SK-N-SH treated with all-trans-retinoic acid at 6 μM for 48 hours (cell line): ENCODE measurements around the gene NRXN3.

ENCODE experiments used
- ATAC-seq: fragments of 200-7000 bp; cut with Tn5 transposase; 3 replicates; pipeline ENCODE4 v1.9.1; 2020; ENCODE audit warnings: mild to moderate bottlenecking, moderate library complexity
- ARNTL ChIP-seq: fragments of 450-650 bp; formaldehyde crosslinking; IDR thresholded peaks from 2 replicates; pipeline ENCODE4 v1.5.0; 2020; ENCODE audit warnings: low read depth, mild to moderate bottlenecking, moderate library complexity, borderline replicate concordance
- BACH2 ChIP-seq: fragments of 250-450 bp; sonication (Bioruptor Pico); IDR thresholded peaks from 2 replicates; pipeline ENCODE4 v1.9.0; 2021; ENCODE audit warnings: mild to moderate bottlenecking, borderline replicate concordance
- CSDC2 ChIP-seq: fragments of 250-450 bp; sonication (Bioruptor Pico); IDR thresholded peaks from 2 replicates; pipeline ENCODE4 v1.5.0; 2020; ENCODE audit warnings: mild to moderate bottlenecking, moderate library complexity
- ESRRG ChIP-seq: fragments of 250-450 bp; sonication (Bioruptor Pico); IDR thresholded peaks from 2 replicates; pipeline ENCODE4 v1.6.1; 2021; ENCODE audit warnings: mild to moderate bottlenecking
- GLIS3 ChIP-seq: fragments of 250-450 bp; sonication (Bioruptor Pico); IDR thresholded peaks from 2 replicates; pipeline ENCODE4 v1.5.0; 2020; ENCODE audit warnings: mild to moderate bottlenecking, moderate library complexity
- ISL1 ChIP-seq: fragments of 250-450 bp; sonication (Bioruptor Pico); IDR thresholded peaks from 2 replicates; pipeline ENCODE4 v2.1.2; 2022; ENCODE audit warnings: mild to moderate bottlenecking, moderate library complexity
- OSR1 ChIP-seq: fragments of 250-450 bp; sonication (Bioruptor Pico); IDR thresholded peaks from 2 replicates; pipeline ENCODE4 v1.8.0; 2022; ENCODE audit warnings: moderate library complexity, mild to moderate bottlenecking, inconsistent platforms
- PPARA ChIP-seq: fragments of 250-450 bp; sonication (Bioruptor Pico); IDR thresholded peaks from 2 replicates; pipeline ENCODE4 v1.5.0; 2020; ENCODE audit warnings: mild to moderate bottlenecking, borderline replicate concordance
- RARB ChIP-seq: fragments of 250-450 bp; sonication (Bioruptor Pico); IDR thresholded peaks from 2 replicates; pipeline ENCODE4 v1.8.0; 2021; ENCODE audit warnings: mild to moderate bottlenecking, moderate library complexity
- TCF4 ChIP-seq: fragments of 250-450 bp; sonication (Bioruptor Pico); IDR thresholded peaks from 2 replicates; pipeline ENCODE4 v1.8.0; 2021; ENCODE audit warnings: mild to moderate bottlenecking, moderate library complexity, borderline replicate concordance
- TOX ChIP-seq: fragments of 250-450 bp; sonication (Bioruptor Pico); IDR thresholded peaks from 2 replicates; pipeline ENCODE4 v1.8.0; 2021; ENCODE audit warnings: mild to moderate bottlenecking, moderate library complexity, borderline replicate concordance
- TSHZ2 ChIP-seq: fragments of 250-450 bp; sonication (Bioruptor Pico); IDR thresholded peaks from 2 replicates; pipeline ENCODE4 v1.5.0; 2020; ENCODE audit warnings: mild to moderate bottlenecking, moderate library complexity
- ZC3H10 ChIP-seq: fragments of 250-450 bp; sonication (Bioruptor Pico); IDR thresholded peaks from 2 replicates; pipeline ENCODE4 v1.5.1; 2021; ENCODE audit warnings: mild to moderate bottlenecking, moderate library complexity
- ZFP3 ChIP-seq: fragments of 250-450 bp; sonication (Bioruptor Pico); IDR thresholded peaks from 2 replicates; pipeline ENCODE4 v1.5.0; 2020; ENCODE audit warnings: mild to moderate bottlenecking, moderate library complexity
- ZFP30 ChIP-seq: fragments of 450-650 bp; formaldehyde crosslinking; IDR thresholded peaks from 2 replicates; pipeline ENCODE4 v1.5.0; 2022; ENCODE audit warnings: mild to moderate bottlenecking, moderate library complexity
- ZNF70 ChIP-seq: fragments of 450-650 bp; formaldehyde crosslinking; IDR thresholded peaks from 2 replicates; pipeline ENCODE4 v1.5.0; 2020; ENCODE audit warnings: mild to moderate bottlenecking, moderate library complexity
- ZNF8 ChIP-seq: fragments of 450-650 bp; formaldehyde crosslinking; IDR thresholded peaks from 2 replicates; pipeline ENCODE4 v1.5.0; 2020; ENCODE audit warnings: mild to moderate bottlenecking, moderate library complexity
- TF ChIP-seq, protein P1 (sequence below): fragments of 250-450 bp; sonication (Bioruptor Pico); IDR thresholded peaks from 2 replicates; pipeline ENCODE4 v1.5.1; 2020; ENCODE audit warnings: low read depth, mild to moderate bottlenecking, moderate library complexity
- TF ChIP-seq, protein P2 (sequence below): fragments of 250-450 bp; sonication (Bioruptor Pico); IDR thresholded peaks from 2 replicates; pipeline ENCODE4 v1.8.0; 2021; ENCODE audit warnings: low read depth, mild to moderate bottlenecking, moderate library complexity, borderline replicate concordance
- TF ChIP-seq, protein P3 (sequence below): fragments of 250-450 bp; sonication (Bioruptor Pico); IDR thresholded peaks from 2 replicates; pipeline ENCODE4 v1.8.0; 2020; ENCODE audit warnings: mild to moderate bottlenecking, moderate library complexity, borderline replicate concordance

NRXN3 gene

GRCh38 chr14:78972440-78972839, 802.3 kb downstream of the NRXN3 start (continued):
- TF ChIP-seq, protein P1, sequence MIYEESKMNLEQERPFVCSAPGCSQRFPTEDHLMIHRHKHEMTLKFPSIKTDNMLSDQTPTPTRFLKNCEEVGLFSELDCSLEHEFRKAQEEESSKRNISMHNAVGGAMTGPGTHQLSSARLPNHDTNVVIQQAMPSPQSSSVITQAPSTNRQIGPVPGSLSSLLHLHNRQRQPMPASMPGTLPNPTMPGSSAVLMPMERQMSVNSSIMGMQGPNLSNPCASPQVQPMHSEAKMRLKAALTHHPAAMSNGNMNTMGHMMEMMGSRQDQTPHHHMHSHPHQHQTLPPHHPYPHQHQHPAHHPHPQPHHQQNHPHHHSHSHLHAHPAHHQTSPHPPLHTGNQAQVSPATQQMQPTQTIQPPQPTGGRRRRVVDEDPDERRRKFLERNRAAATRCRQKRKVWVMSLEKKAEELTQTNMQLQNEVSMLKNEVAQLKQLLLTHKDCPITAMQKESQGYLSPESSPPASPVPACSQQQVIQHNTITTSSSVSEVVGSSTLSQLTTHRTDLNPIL, result no peak
- TF ChIP-seq ZFP3 (CRISPR knock-in tag), result no peak
- no peak for TF ChIP-seq ZNF8
- TF ChIP-seq ESRRG, result no peak
- TF ChIP-seq GLIS3, result no peak
- no peak for TF ChIP-seq ISL1 (CRISPR knock-in tag)
- no peak for TF ChIP-seq TOX
- no peak for TF ChIP-seq OSR1

GRCh38 chr14:78974691-78975090, 804.5 kb downstream of the NRXN3 start:
- no peak for ATAC-seq
- TF ChIP-seq ARNTL (CRISPR knock-in tag), result no peak
- no peak for TF ChIP-seq ZC3H10 (CRISPR knock-in tag)
- TF ChIP-seq, protein P2, sequence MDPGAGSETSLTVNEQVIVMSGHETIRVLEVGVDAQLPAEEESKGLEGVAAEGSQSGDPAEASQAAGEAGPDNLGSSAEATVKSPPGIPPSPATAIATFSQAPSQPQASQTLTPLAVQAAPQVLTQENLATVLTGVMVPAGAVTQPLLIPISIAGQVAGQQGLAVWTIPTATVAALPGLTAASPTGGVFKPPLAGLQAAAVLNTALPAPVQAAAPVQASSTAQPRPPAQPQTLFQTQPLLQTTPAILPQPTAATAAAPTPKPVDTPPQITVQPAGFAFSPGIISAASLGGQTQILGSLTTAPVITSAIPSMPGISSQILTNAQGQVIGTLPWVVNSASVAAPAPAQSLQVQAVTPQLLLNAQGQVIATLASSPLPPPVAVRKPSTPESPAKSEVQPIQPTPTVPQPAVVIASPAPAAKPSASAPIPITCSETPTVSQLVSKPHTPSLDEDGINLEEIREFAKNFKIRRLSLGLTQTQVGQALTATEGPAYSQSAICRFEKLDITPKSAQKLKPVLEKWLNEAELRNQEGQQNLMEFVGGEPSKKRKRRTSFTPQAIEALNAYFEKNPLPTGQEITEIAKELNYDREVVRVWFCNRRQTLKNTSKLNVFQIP (CRISPR knock-in tag), result no peak
- no peak for TF ChIP-seq RARB
- TF ChIP-seq ESRRG, result no peak
- no peak for TF ChIP-seq PPARA
- TF ChIP-seq ZNF70 (CRISPR knock-in tag), result no peak
- no peak for TF ChIP-seq TCF4
- no peak for TF ChIP-seq TSHZ2 (CRISPR knock-in tag)
- TF ChIP-seq ZFP30 (CRISPR knock-in tag), result no peak
- TF ChIP-seq GLIS3, result no peak
- no peak for TF ChIP-seq BACH2
- TF ChIP-seq, protein P1, result no peak

DNA sequence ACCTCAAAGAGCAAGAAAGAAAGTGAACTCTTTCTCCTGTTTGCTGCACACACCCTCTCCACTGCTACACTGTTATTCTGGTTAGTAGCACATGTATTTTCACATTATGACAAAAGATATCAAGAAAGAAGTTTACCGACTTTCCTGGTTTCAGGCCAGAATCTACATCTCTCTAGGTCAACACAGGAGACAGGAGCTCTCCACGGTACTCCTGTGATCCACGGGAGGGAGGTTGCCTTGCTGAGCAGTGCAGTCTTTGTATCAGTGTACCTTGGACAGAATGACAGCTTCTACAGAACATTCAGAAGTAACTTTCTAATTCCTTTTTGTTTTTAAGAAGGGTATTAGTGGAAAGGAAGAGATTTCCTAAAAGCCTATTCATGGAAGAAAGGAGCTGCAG, 805.6 kb downstream of the NRXN3 start:
- no peak for TF ChIP-seq ZNF70 (CRISPR knock-in tag)

GRCh38 chr14:78978896-78979295, 808.7 kb downstream of the NRXN3 start:
- TF ChIP-seq ZNF70 (CRISPR knock-in tag) (no peak), ISL1 (CRISPR knock-in tag) (no peak), ZNF8 (no peak)
- TF ChIP-seq, protein P1, result no peak
- no peak for ATAC-seq

More for the DNA sequence above, 805.6 kb downstream of the NRXN3 start:
- ATAC-seq, result 0 out of 3 replicates have a peak, but pooled peaks have one; percentile 38

- no peak for ATAC-seq
- no peak for TF ChIP-seq ARNTL (CRISPR knock-in tag)
- no peak for TF ChIP-seq TOX
- TF ChIP-seq BACH2, result no peak
- no peak for TF ChIP-seq GLIS3
- no peak for TF ChIP-seq TSHZ2 (CRISPR knock-in tag)
- TF ChIP-seq OSR1, result no peak
- no peak for TF ChIP-seq ZNF8
- TF ChIP-seq ISL1 (CRISPR knock-in tag), result no peak
- no peak for TF ChIP-seq ZFP3 (CRISPR knock-in tag)
- TF ChIP-seq RARB, result no peak
- TF ChIP-seq, protein P1, result no peak
- no peak for TF ChIP-seq ZC3H10 (CRISPR knock-in tag)
- no peak for TF ChIP-seq CSDC2 (CRISPR knock-in tag)
- TF ChIP-seq, protein P3, sequence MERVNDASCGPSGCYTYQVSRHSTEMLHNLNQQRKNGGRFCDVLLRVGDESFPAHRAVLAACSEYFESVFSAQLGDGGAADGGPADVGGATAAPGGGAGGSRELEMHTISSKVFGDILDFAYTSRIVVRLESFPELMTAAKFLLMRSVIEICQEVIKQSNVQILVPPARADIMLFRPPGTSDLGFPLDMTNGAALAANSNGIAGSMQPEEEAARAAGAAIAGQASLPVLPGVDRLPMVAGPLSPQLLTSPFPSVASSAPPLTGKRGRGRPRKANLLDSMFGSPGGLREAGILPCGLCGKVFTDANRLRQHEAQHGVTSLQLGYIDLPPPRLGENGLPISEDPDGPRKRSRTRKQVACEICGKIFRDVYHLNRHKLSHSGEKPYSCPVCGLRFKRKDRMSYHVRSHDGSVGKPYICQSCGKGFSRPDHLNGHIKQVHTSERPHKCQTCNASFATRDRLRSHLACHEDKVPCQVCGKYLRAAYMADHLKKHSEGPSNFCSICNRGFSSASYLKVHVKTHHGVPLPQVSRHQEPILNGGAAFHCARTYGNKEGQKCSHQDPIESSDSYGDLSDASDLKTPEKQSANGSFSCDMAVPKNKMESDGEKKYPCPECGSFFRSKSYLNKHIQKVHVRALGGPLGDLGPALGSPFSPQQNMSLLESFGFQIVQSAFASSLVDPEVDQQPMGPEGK (CRISPR knock-in tag), result no peak
Measured at GRCh38 chr14:78982551-78982950, 812.4 kb downstream of the NRXN3 start.
